ENCODE results near the gene RERE. TPM values are rescaled to one million over a fixed set of nuclear protein-coding genes. Genes with fewer than 3 reads are reported as not detected.

The RERE gene
- total RNA-seq, 2 donors from 2014 or later = 74.5 to 128 TPM

DNA sequence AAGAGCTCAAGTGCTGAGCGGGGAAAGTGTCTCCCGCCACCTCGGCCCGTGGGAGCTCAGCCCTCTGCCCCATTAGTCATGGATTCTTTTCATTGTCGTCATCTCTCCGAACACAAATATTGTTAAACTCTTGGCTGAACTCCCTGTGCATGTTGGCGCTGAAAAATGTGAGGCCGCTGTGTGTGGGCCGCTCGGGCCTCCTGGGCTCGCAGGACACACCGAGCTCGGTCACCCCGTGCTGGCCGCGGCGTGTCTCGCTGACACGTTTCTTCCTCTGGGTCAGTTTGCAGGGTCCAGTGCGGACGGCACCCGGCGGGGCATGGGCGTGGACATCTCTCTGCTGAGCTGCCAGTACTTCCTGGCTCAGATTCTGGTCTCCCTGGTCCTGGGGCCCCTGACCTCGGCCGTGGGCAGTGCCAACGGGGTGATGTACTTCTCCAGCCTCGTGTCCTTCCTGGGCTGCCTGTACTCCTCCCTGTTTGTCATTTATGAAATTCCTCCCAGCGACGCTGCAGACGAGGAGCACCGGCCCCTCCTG, 473.9 kb downstream of the RERE start:
- Histone ChIP-seq H3K27me3 (no peaks in the 10 kb centered on the region), H3K4me3 (no peak overlapping the region), H3K36me3 (replicated peaks in 1 of 2; ENCODE audit: insufficient read depth in 1 of 2, low read depth in 2 of 2) (no peaks in the 10 kb centered on the region), H3K9me3 (no peaks in the 10 kb centered on the region), H3K4me1 (peaks cover 16% of the 10 kb centered on the region), H3K27ac (peak overlapping the region; percentile 54 to 85 (median 72))
- intact Hi-C loops (cut with DNase I) = no loop called here
- peak; percentile 51 to 71 (median 68) for DNase-seq
- TF ChIP-seq, protein P1, sequence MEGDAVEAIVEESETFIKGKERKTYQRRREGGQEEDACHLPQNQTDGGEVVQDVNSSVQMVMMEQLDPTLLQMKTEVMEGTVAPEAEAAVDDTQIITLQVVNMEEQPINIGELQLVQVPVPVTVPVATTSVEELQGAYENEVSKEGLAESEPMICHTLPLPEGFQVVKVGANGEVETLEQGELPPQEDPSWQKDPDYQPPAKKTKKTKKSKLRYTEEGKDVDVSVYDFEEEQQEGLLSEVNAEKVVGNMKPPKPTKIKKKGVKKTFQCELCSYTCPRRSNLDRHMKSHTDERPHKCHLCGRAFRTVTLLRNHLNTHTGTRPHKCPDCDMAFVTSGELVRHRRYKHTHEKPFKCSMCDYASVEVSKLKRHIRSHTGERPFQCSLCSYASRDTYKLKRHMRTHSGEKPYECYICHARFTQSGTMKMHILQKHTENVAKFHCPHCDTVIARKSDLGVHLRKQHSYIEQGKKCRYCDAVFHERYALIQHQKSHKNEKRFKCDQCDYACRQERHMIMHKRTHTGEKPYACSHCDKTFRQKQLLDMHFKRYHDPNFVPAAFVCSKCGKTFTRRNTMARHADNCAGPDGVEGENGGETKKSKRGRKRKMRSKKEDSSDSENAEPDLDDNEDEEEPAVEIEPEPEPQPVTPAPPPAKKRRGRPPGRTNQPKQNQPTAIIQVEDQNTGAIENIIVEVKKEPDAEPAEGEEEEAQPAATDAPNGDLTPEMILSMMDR (IDR thresholded peaks at IDR 0.05) = no peak
- TF ChIP-seq POLR2A (IDR thresholded peaks at IDR 0.05) = peak in 1 of 3 donors; percentile 28
- ATAC-seq = peak; percentile 84
- 45 to 51% methylated on average over 31 to 32 of the region's 32 CpGs for WGBS, 2 donors

DNA sequence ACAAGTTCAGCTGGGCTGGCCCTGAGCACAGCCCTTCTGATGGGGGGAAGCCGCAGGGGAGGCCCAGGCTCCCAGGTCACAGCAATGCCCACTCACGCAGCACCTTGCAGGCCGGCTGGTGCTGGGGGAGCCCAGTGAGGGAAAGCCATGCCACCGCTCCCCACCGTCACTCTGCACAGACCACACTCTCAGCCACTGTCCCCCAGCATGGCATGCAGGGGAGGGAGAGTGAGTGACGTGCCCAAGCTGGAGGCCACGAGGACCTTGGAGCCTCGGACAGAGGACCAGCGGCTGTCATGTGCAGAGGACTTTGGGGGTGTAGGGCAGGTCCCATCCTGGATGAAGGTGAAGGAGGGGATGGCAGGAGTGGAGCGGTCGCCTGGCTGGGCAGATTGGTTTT, 474.4 kb downstream of the RERE start:
- WGBS, 2 donors = 67 to 88% methylated on average over 6 to 11 of the region's 11 CpGs
- Histone ChIP-seq H3K27ac (peak overlapping the region; percentile 54 to 85 (median 72)), H3K4me1 (peaks cover 16% of the 10 kb centered on the region), H3K4me3 (no peak overlapping the region), H3K36me3 (replicated peaks in 1 of 2; ENCODE audit: insufficient read depth in 1 of 2, low read depth in 2 of 2) (no peaks in the 10 kb centered on the region), H3K27me3 (no peaks in the 10 kb centered on the region), H3K9me3 (no peaks in the 10 kb centered on the region)
- TF ChIP-seq, protein P1 (IDR thresholded peaks at IDR 0.05) = no peak
- TF ChIP-seq POLR2A (IDR thresholded peaks at IDR 0.05) = no peak
- DNase-seq (no peak), ATAC-seq (peak; percentile 5)
- intact Hi-C loops (cut with DNase I) = no loop called here

DNA sequence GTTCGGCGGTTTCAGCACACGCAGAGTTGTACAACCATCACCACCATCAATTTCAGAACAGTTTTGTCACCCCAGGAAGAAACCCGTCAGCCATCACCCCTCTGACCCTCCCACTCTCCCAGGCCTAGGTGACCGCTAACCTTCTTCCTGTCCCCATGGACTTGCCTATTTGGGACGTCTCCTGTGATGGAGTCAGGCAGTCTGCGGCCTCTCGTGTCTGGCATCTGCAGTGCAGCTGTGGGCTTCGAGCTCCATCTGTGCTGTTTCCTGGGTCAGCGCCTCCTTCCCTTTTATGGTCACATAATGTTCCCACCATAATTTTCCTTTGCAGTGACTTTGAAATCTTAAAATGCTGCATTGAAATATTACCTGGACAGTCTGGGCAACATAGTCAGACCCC, 475.1 kb downstream of the RERE start:
- no peak for TF ChIP-seq POLR2A (IDR thresholded peaks at IDR 0.05)
- TF ChIP-seq, protein P1 (IDR thresholded peaks at IDR 0.05) = no peak
- no peaks in the 10 kb centered on the region for H3K9me3 ChIP-seq
- intact Hi-C loops (cut with DNase I) = no loop called here
- H3K4me1 ChIP-seq = peaks cover 16% of the 10 kb centered on the region
- no peak overlapping the region for H3K27ac ChIP-seq
- no peaks in the 10 kb centered on the region for H3K36me3 ChIP-seq (replicated peaks in 1 of 2; ENCODE audit: insufficient read depth in 1 of 2, low read depth in 2 of 2)
- H3K4me3 ChIP-seq = no peak overlapping the region
- ATAC-seq (no peak), DNase-seq (no peak)
- H3K27me3 ChIP-seq = no peaks in the 10 kb centered on the region
- 84 to 86% methylated on average over 10 of the region's 10 CpGs for WGBS, 2 donors

DNA sequence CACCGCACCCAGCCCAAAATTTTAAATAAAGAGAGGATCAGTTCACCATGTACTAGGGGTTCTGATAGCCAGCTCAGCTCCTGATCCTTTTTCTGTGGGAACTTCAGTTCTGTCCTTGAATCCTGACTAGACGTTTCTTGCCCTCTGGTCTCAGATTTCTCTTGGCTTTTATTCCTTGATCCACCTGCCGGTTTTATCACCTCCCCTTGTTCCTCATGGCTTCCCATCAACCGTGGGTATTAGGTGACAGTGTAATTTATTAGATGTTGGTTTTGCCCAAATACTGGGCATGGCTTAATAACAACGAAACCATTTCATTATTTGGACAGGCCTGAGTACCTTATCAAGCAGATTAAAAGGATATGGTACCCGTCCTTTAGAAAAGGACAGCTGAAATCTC, 477.0 kb downstream of the RERE start:
- TF ChIP-seq POLR2A (IDR thresholded peaks at IDR 0.05) = no peak
- TF ChIP-seq, protein P1 (IDR thresholded peaks at IDR 0.05) = no peak
- ATAC-seq (no peak), DNase-seq (no peak)
- 34 to 36% methylated on average over 6 of the region's 6 CpGs for WGBS, 2 donors
- H3K9me3 ChIP-seq = no peaks in the 10 kb centered on the region
- no peak overlapping the region for H3K27ac ChIP-seq
- intact Hi-C loops (cut with DNase I) = no loop called here
- no peaks in the 10 kb centered on the region for H3K36me3 ChIP-seq (replicated peaks in 1 of 2; ENCODE audit: insufficient read depth in 1 of 2, low read depth in 2 of 2)
- no peak overlapping the region for H3K4me3 ChIP-seq
- H3K4me1 ChIP-seq = peaks cover 16% of the 10 kb centered on the region
- no peaks in the 10 kb centered on the region for H3K27me3 ChIP-seq

DNA sequence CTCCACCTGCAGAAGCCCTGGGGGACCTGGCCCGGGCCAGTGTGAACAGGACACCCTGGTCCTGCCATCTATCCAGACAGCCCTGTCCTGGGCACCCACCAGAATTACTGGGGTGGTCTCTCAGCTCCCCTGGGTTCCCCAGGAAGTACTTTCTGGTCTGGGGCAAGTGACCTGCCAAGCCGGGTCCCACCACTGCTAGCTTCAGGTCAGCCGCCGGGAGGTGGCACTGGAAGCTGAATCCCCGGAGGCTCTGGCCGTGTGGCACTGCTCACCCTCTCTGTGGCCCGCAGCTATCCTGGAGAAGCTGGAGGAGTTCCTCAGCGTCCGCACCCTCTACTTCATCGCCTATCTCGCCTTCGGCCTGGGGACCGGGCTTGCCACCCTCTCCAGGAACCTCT, 478.2 kb downstream of the RERE start:
- H3K27ac ChIP-seq = no peak overlapping the region
- no peak for TF ChIP-seq POLR2A (IDR thresholded peaks at IDR 0.05)
- TF ChIP-seq, protein P1 (IDR thresholded peaks at IDR 0.05) = no peak
- H3K27me3 ChIP-seq = no peaks in the 10 kb centered on the region
- intact Hi-C loops (cut with DNase I) = no loop called here
- no peak overlapping the region for H3K4me3 ChIP-seq
- 85 to 87% methylated on average over 7 to 13 of the region's 13 CpGs for WGBS, 2 donors
- peaks cover 16% of the 10 kb centered on the region for H3K4me1 ChIP-seq
- no peaks in the 10 kb centered on the region for H3K9me3 ChIP-seq
- DNase-seq (no peak), ATAC-seq (no peak)
- H3K36me3 ChIP-seq (replicated peaks in 1 of 2; ENCODE audit: insufficient read depth in 1 of 2, low read depth in 2 of 2) = no peaks in the 10 kb centered on the region

All from body of pancreas (tissue), 4 donors.